Measurements from ENCODE around the gene PRKX.
"Not testable (repeated sequence)": the region's sequence is repeated elsewhere in the genome, so short reads cannot be mapped to it uniquely, and the experiment has no call there.

DNA sequence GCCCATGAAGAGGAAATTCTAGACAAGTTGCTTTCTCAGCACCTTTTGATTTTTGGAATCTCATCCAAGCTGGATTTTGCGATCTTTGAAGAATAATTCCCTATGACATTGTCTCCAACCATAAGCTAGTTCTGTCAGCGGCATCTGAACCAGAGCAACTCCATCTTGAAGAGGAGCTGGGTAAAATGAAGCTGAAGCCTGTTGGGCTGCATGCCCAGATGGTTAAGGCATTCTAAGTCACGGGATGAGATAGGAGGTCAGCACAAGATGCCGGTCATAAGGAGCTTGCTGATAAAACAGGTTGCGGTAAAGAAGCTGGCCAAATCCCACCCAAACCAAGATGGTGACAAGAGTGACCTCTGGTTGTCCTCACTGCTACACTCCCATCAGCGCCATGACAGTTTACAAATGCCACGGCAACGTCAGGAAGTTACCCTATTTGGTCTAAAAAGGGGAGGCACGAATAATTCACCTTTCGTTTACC is 12.0 kb downstream of the PRKX start:
- not testable (repeated sequence) for TF ChIP-seq EZH2 (IDR thresholded peaks at IDR 0.05; ENCODE audit: borderline replicate concordance)
- TF ChIP-seq, protein P1, sequence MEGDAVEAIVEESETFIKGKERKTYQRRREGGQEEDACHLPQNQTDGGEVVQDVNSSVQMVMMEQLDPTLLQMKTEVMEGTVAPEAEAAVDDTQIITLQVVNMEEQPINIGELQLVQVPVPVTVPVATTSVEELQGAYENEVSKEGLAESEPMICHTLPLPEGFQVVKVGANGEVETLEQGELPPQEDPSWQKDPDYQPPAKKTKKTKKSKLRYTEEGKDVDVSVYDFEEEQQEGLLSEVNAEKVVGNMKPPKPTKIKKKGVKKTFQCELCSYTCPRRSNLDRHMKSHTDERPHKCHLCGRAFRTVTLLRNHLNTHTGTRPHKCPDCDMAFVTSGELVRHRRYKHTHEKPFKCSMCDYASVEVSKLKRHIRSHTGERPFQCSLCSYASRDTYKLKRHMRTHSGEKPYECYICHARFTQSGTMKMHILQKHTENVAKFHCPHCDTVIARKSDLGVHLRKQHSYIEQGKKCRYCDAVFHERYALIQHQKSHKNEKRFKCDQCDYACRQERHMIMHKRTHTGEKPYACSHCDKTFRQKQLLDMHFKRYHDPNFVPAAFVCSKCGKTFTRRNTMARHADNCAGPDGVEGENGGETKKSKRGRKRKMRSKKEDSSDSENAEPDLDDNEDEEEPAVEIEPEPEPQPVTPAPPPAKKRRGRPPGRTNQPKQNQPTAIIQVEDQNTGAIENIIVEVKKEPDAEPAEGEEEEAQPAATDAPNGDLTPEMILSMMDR (IDR thresholded peaks at IDR 0.05; ENCODE audit: poor library complexity), result not testable (repeated sequence)

All from hepatocyte (in vitro differentiated cells).